SK-N-MC (cell line): ENCODE results near the gene MATCAP1.

Experiments
- EZH2 ChIP-seq: fragments of 200-600 bp; sonication (generic); IDR thresholded peaks from one replicate; pipeline ENCODE4 v1.6.1; 2017; ENCODE audit warnings: antibody characterized with exemption
- FOXP2 ChIP-seq: optimal IDR thresholded peaks from 2 replicates; pipeline ENCODE3; 2011; ENCODE audit warnings: mild to moderate bottlenecking, moderate library complexity; ENCODE audit not compliant: insufficient read depth; ENCODE audit errors: extremely low read length, control extremely low read depth
- POLR2AphosphoS5 ChIP-seq: IDR thresholded peaks from 2 replicates; pipeline ENCODE4 v1.6.1; 2012; ENCODE audit warnings: mild to moderate bottlenecking, low read depth, low read length, borderline replicate concordance

DNA sequence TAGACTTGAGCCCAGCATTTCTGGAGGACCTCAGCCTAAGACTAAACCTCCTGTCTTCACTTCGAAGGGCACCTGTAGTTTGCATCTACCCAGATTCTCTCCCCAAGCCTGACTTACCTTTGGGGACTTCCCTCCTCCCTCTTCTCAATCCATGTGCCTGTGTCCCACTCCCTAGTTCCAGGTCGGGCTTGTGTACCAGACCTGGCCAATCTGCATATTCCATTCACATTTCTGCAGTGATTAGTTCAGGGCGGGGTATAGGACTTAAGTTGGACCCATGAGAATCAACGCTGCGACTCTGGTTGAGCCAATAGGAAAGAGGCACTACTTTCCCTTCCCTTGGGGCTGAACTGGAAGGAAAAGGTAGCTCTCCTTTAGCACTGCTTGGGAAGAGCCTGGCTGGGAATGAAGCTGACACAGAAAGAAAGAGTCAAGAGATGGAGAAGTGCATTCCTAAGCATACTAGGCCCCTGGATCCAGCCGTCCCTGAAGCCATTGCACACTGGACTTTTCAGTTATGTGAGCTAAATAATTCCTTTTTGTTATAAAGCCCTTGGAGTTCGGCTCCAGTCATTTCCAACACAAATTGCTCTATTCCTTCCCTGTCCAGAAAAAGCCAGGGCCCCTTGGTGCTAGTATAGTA is 26.5 kb downstream of the MATCAP1 start:
- no peak for TF ChIP-seq POLR2AphosphoS5
- no peak for TF ChIP-seq EZH2
- TF ChIP-seq FOXP2: no peak
